Activated CD4-positive, alpha-beta memory T cell treated with anti-CD3 and anti-CD28 coated beads for 36 hours (primary cell): ENCODE data around the gene NRTN. TPM values are rescaled to one million over a fixed set of nuclear protein-coding genes. Genes with fewer than 3 reads are reported as not detected.
"Not testable (repeated sequence)": the region's sequence is repeated elsewhere in the genome, so short reads cannot be mapped to it uniquely, and the experiment has no call there.

ENCODE experiments used
- CTCF ChIA-PET: fragments of 350-600 bp; sonication (Branson Sonifier 250); formaldehyde crosslinking; loops from one replicate; lab custom pipeline; 2021; ENCODE audit warnings: antibody characterized with exemption, inconsistent platforms; lab: Charles Lee
- POLR2A ChIA-PET: fragments of 350-600 bp; sonication (Branson Sonifier 250); formaldehyde crosslinking; loops from one replicate; lab custom pipeline; 2021; ENCODE audit warnings: antibody characterized with exemption; lab: Charles Lee
- DNase-seq: peaks from one replicate; pipeline ENCODE4 v3.0.0-alpha.2; 2020
- H3K27ac Mint-ChIP-seq: one replicate; pipeline ENCODE4 v1.8.0; 2021; ENCODE audit warnings: mixed read lengths
- H3K27me3 Mint-ChIP-seq: one replicate; pipeline ENCODE4 v1.8.0; 2021; ENCODE audit warnings: mixed read lengths
- H3K36me3 Mint-ChIP-seq: one replicate; pipeline ENCODE4 v1.8.0; 2021; ENCODE audit warnings: mixed read lengths
- H3K4me1 Mint-ChIP-seq: one replicate; pipeline ENCODE4 v1.8.0; 2021; ENCODE audit warnings: low read depth, mixed read lengths
- H3K4me3 Mint-ChIP-seq: one replicate; pipeline ENCODE4 v1.8.0; 2021; ENCODE audit warnings: mild to moderate bottlenecking, mixed read lengths
- H3K9me3 Mint-ChIP-seq: one replicate; pipeline ENCODE4 v1.8.0; 2021; ENCODE audit warnings: mixed read lengths
- intact Hi-C: fragments of 100-400 bp; cut with micrococcal nuclease; formaldehyde crosslinking; loops from one replicate; pipeline ENCODE4 v1.15.1; 2023
- total RNA-seq, 2 experiments: library from RNA; stranded (reverse); gene quantifications; one replicate each; pipeline ENCODE4 v1.2.3, GENCODE V29; 2021

The NRTN gene
- total RNA-seq, 2 experiments from 2014 or later: 0.22 to 0.97 TPM

GRCh38 chr19:5828661-5829566, 24.0 kb downstream of the NRTN start:
- H3K27me3 Mint-ChIP-seq: no peaks in the 10 kb centered on the region
- H3K36me3 Mint-ChIP-seq: peaks cover 2% of the 10 kb centered on the region
- peak overlapping the region; percentile 97 for H3K27ac Mint-ChIP-seq
- intact Hi-C loops: loop anchor here (1.0 to 5.0 kb wide), 3 partner anchors 24 to 123 kb away; partner anchors contain the start of genes DUS3L and NRTN
- H3K4me1 Mint-ChIP-seq: peaks cover 4% of the 10 kb centered on the region
- H3K4me3 Mint-ChIP-seq: peak overlapping the region; percentile 98
- CTCF ChIA-PET: interaction anchor here (0.8 to 3.8 kb wide), 7 partner anchors 16 to 139 kb away, joined by 3 to 70 read pairs (median 5); partner anchors contain the start of genes NDUFA11, NRTN and RPL36
- H3K9me3 Mint-ChIP-seq: no peaks in the 10 kb centered on the region
- DNase-seq: peak; percentile 48
- POLR2A ChIA-PET: interaction anchor here (0.7 to 2.7 kb wide), 14 partner anchors 25 to 282 kb away, joined by 3 to 36 read pairs (median 4); partner anchors contain the start of genes CATSPERD, DUS3L, LONP1 and NDUFA11

- no peaks in the 10 kb centered on the region for H3K9me3 Mint-ChIP-seq
- POLR2A ChIA-PET: interaction anchor here (2.2 to 2.7 kb wide), 2 partner anchors 74 to 111 kb away, joined by 7 to 36 read pairs; partner anchors contain the start of genes NDUFA11 and VMAC
- DNase-seq: no peak
These were observed 24.9 kb downstream of the NRTN start for GRCh38 chr19:5829567-5830310.

DNA sequence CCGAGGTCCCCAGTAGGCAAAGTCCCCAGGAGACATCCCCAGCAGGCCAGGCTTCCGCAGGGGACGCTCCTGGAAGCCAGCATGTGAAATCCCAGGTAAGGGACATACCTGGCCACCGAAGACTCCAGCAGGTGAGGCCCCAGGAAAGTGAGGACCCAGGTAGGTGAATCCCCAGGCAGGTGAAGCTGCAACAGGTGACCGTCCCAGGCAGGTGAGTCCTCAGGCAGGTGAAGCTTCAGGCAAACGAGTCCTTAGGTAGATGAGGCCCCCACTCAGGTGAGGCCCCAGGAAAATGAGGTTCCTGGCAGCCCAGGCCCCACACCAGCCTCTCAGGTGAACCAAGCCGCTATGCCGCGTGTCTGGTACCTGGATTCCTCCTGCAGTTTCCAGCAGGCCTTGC, 26.3 kb downstream of the NRTN start:
- CTCF ChIA-PET: no interaction called here
- H3K4me3 Mint-ChIP-seq: no peak overlapping the region
- H3K27me3 Mint-ChIP-seq: no peaks in the 10 kb centered on the region
- no peak for DNase-seq
- no peaks in the 10 kb centered on the region for H3K9me3 Mint-ChIP-seq
- H3K4me1 Mint-ChIP-seq: peaks cover 4% of the 10 kb centered on the region
- H3K27ac Mint-ChIP-seq: no peak overlapping the region
- intact Hi-C loops: no loop called here
- POLR2A ChIA-PET: no interaction called here
- peaks cover 2% of the 10 kb centered on the region for H3K36me3 Mint-ChIP-seq

More at GRCh38 chr19:5829567-5830310, 24.9 kb downstream of the NRTN start:
- Mint-ChIP-seq H3K27me3 (no peaks in the 10 kb centered on the region), H3K27ac (peak overlapping the region; percentile 45), H3K4me3 (peak overlapping the region; percentile 41), H3K4me1 (peaks cover 4% of the 10 kb centered on the region), H3K36me3 (peaks cover 2% of the 10 kb centered on the region)
- intact Hi-C loops: loop anchor here (2.0 to 5.0 kb wide), 2 partner anchors 25 to 123 kb away; partner anchors contain the start of gene NRTN
- CTCF ChIA-PET: interaction anchor here (1.7 to 3.8 kb wide), 2 partner anchors 26 to 140 kb away, joined by 5 to 70 read pairs; partner anchors contain the start of genes NRTN and RPL36

DNA sequence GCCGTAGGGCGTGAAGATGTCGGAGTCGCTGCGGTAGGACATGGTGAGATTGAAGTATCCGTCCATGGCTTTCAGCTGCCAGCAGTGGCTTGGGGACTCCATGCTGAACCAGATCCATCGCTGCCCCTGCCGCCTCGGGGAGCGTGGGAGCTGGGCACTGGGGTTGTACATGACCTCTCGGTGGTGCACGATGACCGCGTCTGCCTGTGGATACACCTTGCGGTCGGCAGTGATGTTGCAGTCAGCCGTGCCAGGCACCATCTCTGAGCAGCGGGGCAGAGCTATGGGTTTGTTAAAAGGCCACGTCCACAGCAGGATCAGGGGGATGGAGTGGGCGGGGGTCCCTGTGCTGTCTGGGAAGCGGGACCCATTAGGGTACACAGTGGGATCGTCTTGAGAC, 27.2 kb downstream of the NRTN start:
- no peaks in the 10 kb centered on the region for H3K9me3 Mint-ChIP-seq
- ChIA-PET POLR2A (no interaction called here), CTCF (no interaction called here)
- DNase-seq: no peak
- no peak overlapping the region for H3K27ac Mint-ChIP-seq
- intact Hi-C loops: no loop called here
- H3K27me3 Mint-ChIP-seq: no peaks in the 10 kb centered on the region
- H3K4me3 Mint-ChIP-seq: no peak overlapping the region
- no peaks in the 10 kb centered on the region for H3K4me1 Mint-ChIP-seq
- H3K36me3 Mint-ChIP-seq: peaks cover 2% of the 10 kb centered on the region

DNA sequence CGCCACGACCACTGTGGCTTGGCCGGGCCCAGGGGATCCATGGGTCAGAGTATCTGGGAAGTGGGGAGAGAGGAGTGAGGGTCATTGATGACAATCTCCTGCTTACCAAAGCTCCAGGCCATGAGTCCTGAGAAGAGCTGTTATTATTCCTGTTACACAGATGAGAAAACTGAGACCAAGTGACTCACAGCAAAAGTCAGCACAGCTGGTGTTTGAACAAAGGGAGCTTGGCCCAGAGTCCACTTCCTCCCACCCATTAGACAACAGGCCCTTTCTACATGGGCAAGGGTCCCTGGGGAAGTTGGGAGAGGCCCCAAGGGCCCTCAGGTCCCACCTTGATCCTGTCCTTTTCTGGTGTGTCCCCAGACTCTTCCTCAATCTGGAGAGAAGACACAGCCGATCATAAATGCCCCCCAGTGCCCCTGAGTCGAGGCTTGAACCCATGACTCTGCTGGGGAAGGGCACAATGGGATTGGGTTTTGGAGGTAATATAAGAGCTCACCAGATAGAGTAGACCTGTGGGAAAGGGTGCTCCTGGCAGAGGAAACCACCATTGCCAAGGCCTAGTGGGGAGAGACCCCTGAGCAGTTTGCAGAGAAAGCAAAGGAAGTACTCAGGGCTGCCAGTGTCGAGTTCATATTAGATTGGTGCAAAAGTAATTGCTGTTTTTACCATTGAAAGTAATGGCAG, 27.8 kb downstream of the NRTN start:
- Mint-ChIP-seq H3K27ac (no peak overlapping the region), H3K4me3 (no peak overlapping the region), H3K9me3 (no peaks in the 10 kb centered on the region), H3K36me3 (peaks cover 2% of the 10 kb centered on the region), H3K4me1 (no peaks in the 10 kb centered on the region), H3K27me3 (peaks cover 3% of the 10 kb centered on the region)
- CTCF ChIA-PET: no interaction called here
- intact Hi-C loops: no loop called here
- no peak for DNase-seq
- POLR2A ChIA-PET: no interaction called here

- no peaks in the 10 kb centered on the region for H3K36me3 Mint-ChIP-seq
- no peaks in the 10 kb centered on the region for H3K4me1 Mint-ChIP-seq
- no peak for DNase-seq
- ChIA-PET POLR2A (no interaction called here), CTCF (interaction anchor here (1.9 kb wide), 1 partner anchor 34 kb away, joined by 6 read pairs; no protein-coding TSS in a partner anchor)
- no peak overlapping the region for H3K27ac Mint-ChIP-seq
- H3K27me3 Mint-ChIP-seq: peaks cover 3% of the 10 kb centered on the region
- no peaks in the 10 kb centered on the region for H3K9me3 Mint-ChIP-seq
- no peak overlapping the region for H3K4me3 Mint-ChIP-seq
- intact Hi-C loops: no loop called here
These were observed 33.0 kb downstream of the NRTN start for GRCh38 chr19:5837761-5838352.

- ChIA-PET POLR2A (no interaction called here), CTCF (interaction anchor here (1.9 kb wide), 1 partner anchor 34 kb away, joined by 6 read pairs; no protein-coding TSS in a partner anchor)
- Mint-ChIP-seq H3K4me3 (no peak overlapping the region), H3K27ac (no peak overlapping the region), H3K27me3 (peaks cover 3% of the 10 kb centered on the region), H3K4me1 (no peaks in the 10 kb centered on the region), H3K36me3 (no peaks in the 10 kb centered on the region), H3K9me3 (no peaks in the 10 kb centered on the region)
- no peak for DNase-seq
- intact Hi-C loops: no loop called here
These were observed 33.6 kb downstream of the NRTN start for GRCh38 chr19:5838353-5839064.

- no peak within 1 kb of the TSS for H3K4me3 Mint-ChIP-seq
- ChIA-PET POLR2A (no interaction called here), CTCF (no interaction called here)
- H3K27me3 Mint-ChIP-seq: peaks cover 3% of the 10 kb centered on the region
- H3K36me3 Mint-ChIP-seq: no peaks in the 10 kb centered on the region
- DNase-seq: no peak
- no peak within 1 kb of the TSS for H3K27ac Mint-ChIP-seq
- intact Hi-C loops: no loop called here
- H3K4me1 Mint-ChIP-seq: no peaks in the 10 kb centered on the region
- no peaks in the 10 kb centered on the region for H3K9me3 Mint-ChIP-seq
These were observed 34.5 kb downstream of the NRTN start, which contains the start of gene FUT6 for GRCh38 chr19:5839065-5840017. FUT6 (minus strand) TSS chr19:5839702; CDS start chr19:5832567, 7,135 bp downstream.

DNA sequence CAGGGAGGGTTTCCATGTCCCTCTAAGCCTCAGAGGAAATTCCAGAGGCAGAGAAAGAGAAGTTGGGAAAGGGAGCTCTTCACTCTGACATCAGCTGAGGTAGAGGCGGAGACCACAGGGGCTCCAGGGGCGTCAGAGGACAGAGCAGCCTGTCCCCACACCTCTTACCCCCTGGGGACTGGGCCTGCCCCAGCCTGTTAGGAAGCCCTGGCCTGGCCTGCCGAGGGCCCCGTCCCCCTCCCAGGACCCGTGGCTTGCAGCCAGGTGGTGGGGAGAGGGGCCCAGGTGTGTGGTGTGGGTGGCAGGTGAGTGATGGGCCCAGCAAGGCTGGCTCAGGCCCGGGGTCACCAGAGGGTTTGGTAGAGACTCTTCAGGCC, 36.9 kb downstream of the NRTN start:
- H3K4me1 Mint-ChIP-seq, DNase-seq, H3K27me3 Mint-ChIP-seq, CTCF ChIA-PET, H3K4me3 Mint-ChIP-seq, H3K36me3 Mint-ChIP-seq, H3K27ac Mint-ChIP-seq, POLR2A ChIA-PET, H3K9me3 Mint-ChIP-seq, intact Hi-C loops: not testable (repeated sequence)

DNA sequence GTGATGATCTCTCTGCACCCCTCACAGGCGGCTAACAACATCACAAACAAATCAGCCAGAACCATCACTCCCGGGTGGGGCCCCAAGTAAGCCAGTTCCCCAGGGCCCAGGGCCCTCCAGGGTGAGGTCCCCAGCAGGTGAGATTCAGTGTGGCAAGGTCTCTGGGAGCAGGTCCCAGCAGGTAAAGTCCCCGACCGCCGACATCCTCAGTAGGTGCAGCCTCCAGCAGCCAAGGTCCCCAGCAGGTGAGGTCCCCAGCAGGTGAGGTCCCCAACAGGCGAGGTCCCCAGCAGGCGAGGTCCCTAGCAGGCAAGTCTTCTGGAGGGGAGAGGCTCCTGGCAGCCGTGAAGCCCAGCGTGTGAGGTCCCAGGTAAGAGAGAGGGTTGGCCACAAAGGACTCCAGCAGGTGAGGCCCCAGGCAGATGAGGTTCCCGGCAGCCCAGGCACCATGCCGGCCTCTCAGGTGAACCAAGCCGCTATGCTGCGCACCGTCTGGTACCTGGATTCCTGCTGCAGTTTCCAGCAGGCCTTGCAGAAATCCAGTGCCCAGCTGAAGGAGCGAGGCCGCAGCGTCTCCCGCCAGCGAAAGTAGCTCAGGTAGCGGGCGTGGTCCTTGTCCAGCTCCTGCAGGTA, 38.5 kb downstream of the NRTN start:
- intact Hi-C loops: no loop called here

More for the DNA sequence above, 38.5 kb downstream of the NRTN start:
- Mint-ChIP-seq H3K36me3 (no peaks in the 10 kb centered on the region), H3K4me1 (no peaks in the 10 kb centered on the region), H3K27me3 (no peaks in the 10 kb centered on the region), H3K4me3 (no peak overlapping the region), H3K9me3 (no peaks in the 10 kb centered on the region), H3K27ac (no peak overlapping the region)
- ChIA-PET POLR2A (no interaction called here), CTCF (no interaction called here)
- no peak for DNase-seq
